Adrenal gland (tissue), 5 donors: Measurements from ENCODE around the gene TUBE1.

Experiments used
- POLR2A ChIP-seq, 2 donors: fragments of 450-650 bp; IDR thresholded peaks; one replicate each; pipeline ENCODE4 v1.6.1; 2017; ENCODE audit warnings: antibody characterized with exemption in 2 of 2, mild to moderate bottlenecking in 2 of 2, moderate library complexity in 1 of 2
- TF ChIP-seq, protein P1 (sequence below), 6 experiments: fragments of 450-650 bp in 4 of 6; fragments of 200-600 bp in 2 of 6; sonication (generic) in 1 of 6; IDR thresholded peaks; 1 replicate in 5 of 6; 2 replicates in 1 of 6; pipeline versions ENCODE4 v1.5.1 to v1.8.0; 2016 to 2021; ENCODE audit warnings: antibody characterized with exemption in 6 of 6, mild to moderate bottlenecking in 2 of 6, moderate library complexity in 1 of 6
- donor health status: DM: no; HTN: no; CAD: no.

- TF ChIP-seq, protein P1, sequence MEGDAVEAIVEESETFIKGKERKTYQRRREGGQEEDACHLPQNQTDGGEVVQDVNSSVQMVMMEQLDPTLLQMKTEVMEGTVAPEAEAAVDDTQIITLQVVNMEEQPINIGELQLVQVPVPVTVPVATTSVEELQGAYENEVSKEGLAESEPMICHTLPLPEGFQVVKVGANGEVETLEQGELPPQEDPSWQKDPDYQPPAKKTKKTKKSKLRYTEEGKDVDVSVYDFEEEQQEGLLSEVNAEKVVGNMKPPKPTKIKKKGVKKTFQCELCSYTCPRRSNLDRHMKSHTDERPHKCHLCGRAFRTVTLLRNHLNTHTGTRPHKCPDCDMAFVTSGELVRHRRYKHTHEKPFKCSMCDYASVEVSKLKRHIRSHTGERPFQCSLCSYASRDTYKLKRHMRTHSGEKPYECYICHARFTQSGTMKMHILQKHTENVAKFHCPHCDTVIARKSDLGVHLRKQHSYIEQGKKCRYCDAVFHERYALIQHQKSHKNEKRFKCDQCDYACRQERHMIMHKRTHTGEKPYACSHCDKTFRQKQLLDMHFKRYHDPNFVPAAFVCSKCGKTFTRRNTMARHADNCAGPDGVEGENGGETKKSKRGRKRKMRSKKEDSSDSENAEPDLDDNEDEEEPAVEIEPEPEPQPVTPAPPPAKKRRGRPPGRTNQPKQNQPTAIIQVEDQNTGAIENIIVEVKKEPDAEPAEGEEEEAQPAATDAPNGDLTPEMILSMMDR (IDR thresholded peaks at IDR 0.05) = no peak
- no peak for TF ChIP-seq POLR2A (IDR thresholded peaks at IDR 0.05)
Measured at GRCh38 chr6:112117554-112117953, 30.3 kb upstream of the TUBE1 start.
